ENCODE results near the gene PVALEF.

Gene PVALEF

DNA sequence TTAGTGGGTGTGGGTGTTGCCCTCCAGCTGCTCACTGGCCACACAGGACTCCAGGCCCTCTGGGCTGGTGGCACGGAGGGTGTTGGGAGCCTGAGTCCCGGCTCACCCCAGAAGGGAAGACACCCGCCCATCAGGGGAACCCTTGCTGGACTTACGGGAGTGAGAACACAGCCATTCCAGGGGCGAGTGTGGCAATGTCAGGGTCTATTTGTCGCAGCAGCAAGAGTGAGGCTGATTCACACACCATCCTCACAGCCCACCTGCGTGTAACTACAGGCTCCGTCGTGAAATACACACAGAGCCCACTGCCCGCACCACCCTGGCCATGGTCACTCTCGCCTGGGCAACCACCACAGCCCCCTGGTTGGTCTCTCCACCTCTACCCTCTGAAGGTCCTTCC lies 18.5 kb downstream of the PVALEF start:
- no peak overlapping the region for H3K4ac ChIP-seq (ENCODE audit: low read length)
- peak overlapping the region; percentile 58 for H2BK12ac ChIP-seq (ENCODE audit: low read length)
- H3K18ac ChIP-seq (ENCODE audit: low read length) = peak overlapping the region; percentile 71
- H2BK5ac ChIP-seq (ENCODE audit: low read length) = no peak overlapping the region
- no peak overlapping the region for H3K4me3 ChIP-seq (ENCODE audit: low read length in 2 of 2)
- no peak for DNase-seq (ENCODE audit: low spot score)
- H3K27me3 ChIP-seq (ENCODE audit: control insufficient read depth in 3 of 3, insufficient read depth in 3 of 3, low read depth in 1 of 3, low read length in 3 of 3) = no peaks in the 10 kb centered on the region
- H3K79me1 ChIP-seq (ENCODE audit: low read depth, low read length) = peaks cover 4% of the 10 kb centered on the region
- peak overlapping the region; percentile 2 for H3K4me2 ChIP-seq (ENCODE audit: insufficient read depth, low read length, poor library complexity, severe bottlenecking)
- H3K9ac ChIP-seq (ENCODE audit: low read depth, low read length, poor library complexity) = no peak overlapping the region
- H2BK15ac ChIP-seq (ENCODE audit: low read length) = no peak overlapping the region
- peaks cover 0 to 4% of the 10 kb centered on the region in 2 donors for H3K9me3 ChIP-seq (replicated peaks in 1 of 2; ENCODE audit: control insufficient read depth in 2 of 2, insufficient read depth in 1 of 2, low read depth in 1 of 2, low read length in 2 of 2)
- peak overlapping the region; percentile 99 for H3K23ac ChIP-seq (ENCODE audit: low read depth, low read length, poor library complexity)
- H3K27ac ChIP-seq (replicated peaks; ENCODE audit: low read length) = no peak overlapping the region
- no CpG with 5 or more reads among the region's 11 CpGs for WGBS, 2 donors (ENCODE audit: extremely low coverage in 2 of 2, insufficient read length in 2 of 2, insufficient replicate concordance in 1 of 2)
- peak overlapping the region; percentile 61 for H2BK120ac ChIP-seq (ENCODE audit: low read depth, low read length)
- no peak overlapping the region for H4K91ac ChIP-seq (ENCODE audit: low read depth, low read length, poor library complexity)
- H3K14ac ChIP-seq (ENCODE audit: low read length) = peak overlapping the region; percentile 21
- H3K36me3 ChIP-seq (replicated peaks in 1 of 2; ENCODE audit: control insufficient read depth in 2 of 2, insufficient read depth in 2 of 2, low read length in 2 of 2) = peaks cover 8 to 9% of the 10 kb centered on the region in 2 donors
- H2AFZ ChIP-seq (ENCODE audit: low read length) = no peak overlapping the region
- peak overlapping the region; percentile 99 for H4K8ac ChIP-seq (ENCODE audit: low read depth, low read length)
- no peak overlapping the region for H2AK5ac ChIP-seq (ENCODE audit: low read depth, low read length)
- peaks cover 0 to 3% of the 10 kb centered on the region in 2 donors for H3K4me1 ChIP-seq (ENCODE audit: control insufficient read depth in 2 of 2, insufficient read depth in 1 of 2, low read depth in 1 of 2, low read length in 2 of 2)

DNA sequence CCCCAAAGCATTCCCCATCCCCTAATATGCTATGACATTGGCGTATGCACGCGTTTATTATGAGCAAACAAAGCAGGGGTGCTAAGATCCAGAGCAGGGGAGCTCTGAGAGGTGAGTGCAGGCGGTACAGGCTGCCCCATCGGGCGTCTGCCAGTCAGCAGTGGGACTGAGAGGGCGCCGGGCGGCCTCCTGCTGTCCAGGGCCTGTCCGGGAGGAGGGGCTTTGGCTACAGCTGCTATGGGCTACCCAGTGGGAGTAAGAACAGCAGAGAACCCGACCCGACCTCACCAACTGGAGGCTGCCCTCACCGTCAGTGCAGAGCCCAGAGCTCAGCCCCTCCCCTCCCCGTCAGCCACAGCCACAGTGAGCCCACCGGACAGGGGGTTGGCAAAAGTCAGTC lies 19.2 kb downstream of the PVALEF start:
- H4K8ac ChIP-seq (ENCODE audit: low read depth, low read length) = peak overlapping the region; percentile 65
- H3K14ac ChIP-seq (ENCODE audit: low read length) = no peak overlapping the region
- H3K4ac ChIP-seq (ENCODE audit: low read length) = no peak overlapping the region
- H2AFZ ChIP-seq (ENCODE audit: low read length) = no peak overlapping the region
- H3K79me1 ChIP-seq (ENCODE audit: low read depth, low read length) = peaks cover 4% of the 10 kb centered on the region
- DNase-seq (ENCODE audit: low spot score) = peak; percentile 26
- no peak overlapping the region for H2BK120ac ChIP-seq (ENCODE audit: low read depth, low read length)
- H3K9me3 ChIP-seq (replicated peaks in 1 of 2; ENCODE audit: control insufficient read depth in 2 of 2, insufficient read depth in 1 of 2, low read depth in 1 of 2, low read length in 2 of 2) = peaks cover 0 to 4% of the 10 kb centered on the region in 2 donors
- H4K91ac ChIP-seq (ENCODE audit: low read depth, low read length, poor library complexity) = no peak overlapping the region
- H3K36me3 ChIP-seq (replicated peaks in 1 of 2; ENCODE audit: control insufficient read depth in 2 of 2, insufficient read depth in 2 of 2, low read length in 2 of 2) = peaks cover 11 to 15% of the 10 kb centered on the region in 2 donors
- no peak overlapping the region for H2BK12ac ChIP-seq (ENCODE audit: low read length)
- H3K4me3 ChIP-seq (ENCODE audit: low read length in 2 of 2) = peak overlapping the region in 1 of 2 donors; percentile 46
- H3K4me2 ChIP-seq (ENCODE audit: insufficient read depth, low read length, poor library complexity, severe bottlenecking) = no peak overlapping the region
- H3K27me3 ChIP-seq (ENCODE audit: control insufficient read depth in 3 of 3, insufficient read depth in 3 of 3, low read depth in 1 of 3, low read length in 3 of 3) = no peaks in the 10 kb centered on the region
- WGBS, 2 donors (ENCODE audit: extremely low coverage in 2 of 2, insufficient read length in 2 of 2, insufficient replicate concordance in 1 of 2) = no CpG with 5 or more reads among the region's 15 CpGs
- H3K27ac ChIP-seq (replicated peaks; ENCODE audit: low read length) = no peak overlapping the region
- no peak overlapping the region for H2BK15ac ChIP-seq (ENCODE audit: low read length)
- no peak overlapping the region for H2BK5ac ChIP-seq (ENCODE audit: low read length)
- H2AK5ac ChIP-seq (ENCODE audit: low read depth, low read length) = no peak overlapping the region
- peak overlapping the region; percentile 48 for H3K18ac ChIP-seq (ENCODE audit: low read length)
- peak overlapping the region; percentile 70 for H3K9ac ChIP-seq (ENCODE audit: low read depth, low read length, poor library complexity)
- peak overlapping the region; percentile 99 for H3K23ac ChIP-seq (ENCODE audit: low read depth, low read length, poor library complexity)
- peaks cover 0 to 3% of the 10 kb centered on the region in 2 donors for H3K4me1 ChIP-seq (ENCODE audit: control insufficient read depth in 2 of 2, insufficient read depth in 1 of 2, low read depth in 1 of 2, low read length in 2 of 2)

DNA sequence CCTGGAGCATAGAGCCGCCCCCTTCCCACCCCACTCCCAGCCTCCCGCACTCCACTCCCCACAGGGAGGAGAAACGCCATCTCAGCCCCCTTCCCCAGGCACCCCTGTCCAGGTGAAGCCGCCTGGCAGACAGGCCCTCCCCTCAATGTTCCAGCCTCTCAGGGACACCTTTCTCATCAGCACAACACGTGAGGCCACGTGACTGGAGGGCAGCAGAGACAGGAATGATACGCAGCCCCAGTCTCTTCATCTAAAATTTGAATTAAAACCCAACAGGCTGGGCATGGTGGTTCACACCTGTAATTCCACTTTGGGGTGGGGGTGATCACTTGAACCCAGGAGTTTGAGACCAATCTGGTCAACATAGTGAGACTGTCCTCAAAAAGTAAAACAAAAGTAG lies 20.9 kb downstream of the PVALEF start:
- Histone ChIP-seq H4K8ac (ENCODE audit: low read depth, low read length) (no peak overlapping the region), H3K27me3 (ENCODE audit: control insufficient read depth in 3 of 3, insufficient read depth in 3 of 3, low read depth in 1 of 3, low read length in 3 of 3) (no peaks in the 10 kb centered on the region), H3K36me3 (replicated peaks in 1 of 2; ENCODE audit: control insufficient read depth in 2 of 2, insufficient read depth in 2 of 2, low read length in 2 of 2) (peaks cover 18 to 30% of the 10 kb centered on the region in 2 donors), H2AFZ (ENCODE audit: low read length) (no peak overlapping the region), H3K14ac (ENCODE audit: low read length) (no peak overlapping the region), H3K9ac (ENCODE audit: low read depth, low read length, poor library complexity) (no peak overlapping the region), H3K23ac (ENCODE audit: low read depth, low read length, poor library complexity) (no peak overlapping the region), H4K91ac (ENCODE audit: low read depth, low read length, poor library complexity) (no peak overlapping the region), H3K4me1 (ENCODE audit: control insufficient read depth in 2 of 2, insufficient read depth in 1 of 2, low read depth in 1 of 2, low read length in 2 of 2) (peaks cover 0 to 3% of the 10 kb centered on the region in 2 donors), H3K4me3 (ENCODE audit: low read length in 2 of 2) (no peak overlapping the region), H3K79me1 (ENCODE audit: low read depth, low read length) (no peaks in the 10 kb centered on the region), H2BK12ac (ENCODE audit: low read length) (no peak overlapping the region), H2BK5ac (ENCODE audit: low read length) (no peak overlapping the region), H2BK120ac (ENCODE audit: low read depth, low read length) (no peak overlapping the region), H3K9me3 (replicated peaks in 1 of 2; ENCODE audit: control insufficient read depth in 2 of 2, insufficient read depth in 1 of 2, low read depth in 1 of 2, low read length in 2 of 2) (peaks cover 0 to 4% of the 10 kb centered on the region in 2 donors), H3K4ac (ENCODE audit: low read length) (no peak overlapping the region), H3K18ac (ENCODE audit: low read length) (no peak overlapping the region), H3K27ac (replicated peaks; ENCODE audit: low read length) (no peak overlapping the region), H2AK5ac (ENCODE audit: low read depth, low read length) (no peak overlapping the region), H2BK15ac (ENCODE audit: low read length) (no peak overlapping the region), H3K4me2 (ENCODE audit: insufficient read depth, low read length, poor library complexity, severe bottlenecking) (no peak overlapping the region)
- DNase-seq (ENCODE audit: low spot score) = no peak
- no CpG with 5 or more reads among the region's 7 CpGs for WGBS, 2 donors (ENCODE audit: extremely low coverage in 2 of 2, insufficient read length in 2 of 2, insufficient replicate concordance in 1 of 2)

DNA sequence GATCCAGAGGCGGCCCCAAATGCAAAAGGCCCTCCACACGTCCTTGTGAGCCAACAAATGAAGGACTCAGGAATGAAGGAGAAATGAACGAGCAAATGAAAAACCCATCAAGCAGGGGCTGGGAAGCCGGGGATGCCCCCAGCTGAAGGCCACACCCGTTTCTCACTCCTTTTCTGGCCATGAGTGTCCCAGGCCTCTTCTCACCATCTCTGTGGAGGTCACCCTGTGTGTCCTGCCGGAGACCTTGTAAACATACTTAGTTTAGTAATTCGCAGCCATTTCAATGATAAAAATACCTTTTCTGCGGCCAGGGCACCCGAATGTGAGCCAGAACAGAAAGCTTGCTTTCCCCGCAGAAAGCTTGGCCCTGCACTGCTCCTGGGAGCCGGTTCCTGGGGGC lies 21.8 kb downstream of the PVALEF start:
- no peak overlapping the region for H2BK120ac ChIP-seq (ENCODE audit: low read depth, low read length)
- H3K36me3 ChIP-seq (replicated peaks in 1 of 2; ENCODE audit: control insufficient read depth in 2 of 2, insufficient read depth in 2 of 2, low read length in 2 of 2) = peaks cover 18 to 39% of the 10 kb centered on the region in 2 donors
- no peak overlapping the region for H3K23ac ChIP-seq (ENCODE audit: low read depth, low read length, poor library complexity)
- H3K4me2 ChIP-seq (ENCODE audit: insufficient read depth, low read length, poor library complexity, severe bottlenecking) = no peak overlapping the region
- H4K91ac ChIP-seq (ENCODE audit: low read depth, low read length, poor library complexity) = no peak overlapping the region
- peaks cover 0 to 4% of the 10 kb centered on the region in 2 donors for H3K9me3 ChIP-seq (replicated peaks in 1 of 2; ENCODE audit: control insufficient read depth in 2 of 2, insufficient read depth in 1 of 2, low read depth in 1 of 2, low read length in 2 of 2)
- H2AFZ ChIP-seq (ENCODE audit: low read length) = no peak overlapping the region
- H3K9ac ChIP-seq (ENCODE audit: low read depth, low read length, poor library complexity) = peak overlapping the region; percentile 44
- WGBS, 2 donors (ENCODE audit: extremely low coverage in 2 of 2, insufficient read length in 2 of 2, insufficient replicate concordance in 1 of 2) = no CpG with 5 or more reads among the region's 11 CpGs
- H2BK12ac ChIP-seq (ENCODE audit: low read length) = no peak overlapping the region
- H2BK5ac ChIP-seq (ENCODE audit: low read length) = peak overlapping the region; percentile 60
- H3K4me1 ChIP-seq (ENCODE audit: control insufficient read depth in 2 of 2, insufficient read depth in 1 of 2, low read depth in 1 of 2, low read length in 2 of 2) = peaks cover 0 to 3% of the 10 kb centered on the region in 2 donors
- no peak overlapping the region for H3K27ac ChIP-seq (replicated peaks; ENCODE audit: low read length)
- H3K14ac ChIP-seq (ENCODE audit: low read length) = no peak overlapping the region
- no peak overlapping the region for H2AK5ac ChIP-seq (ENCODE audit: low read depth, low read length)
- H3K4me3 ChIP-seq (ENCODE audit: low read length in 2 of 2) = no peak overlapping the region
- no peaks in the 10 kb centered on the region for H3K79me1 ChIP-seq (ENCODE audit: low read depth, low read length)
- no peak overlapping the region for H3K4ac ChIP-seq (ENCODE audit: low read length)
- H3K18ac ChIP-seq (ENCODE audit: low read length) = no peak overlapping the region
- no peaks in the 10 kb centered on the region for H3K27me3 ChIP-seq (ENCODE audit: control insufficient read depth in 3 of 3, insufficient read depth in 3 of 3, low read depth in 1 of 3, low read length in 3 of 3)
- H4K8ac ChIP-seq (ENCODE audit: low read depth, low read length) = no peak overlapping the region
- no peak overlapping the region for H2BK15ac ChIP-seq (ENCODE audit: low read length)
- no peak for DNase-seq (ENCODE audit: low spot score)
